Stomach (tissue), 4 donors: Measurements from ENCODE around the gene SCAI.

Experiments
- CTCF ChIP-seq, 7 experiments: fragments of 450-650 bp in 4 of 7; fragments of 200-600 bp in 3 of 7; sonication (generic) in 3 of 7; IDR thresholded peaks; one replicate each; pipeline ENCODE4 v1.5.1; 2016 to 2019; ENCODE audit warnings: antibody characterized with exemption in 7 of 7, control low read depth in 2 of 7, mild to moderate bottlenecking in 1 of 7
- POLR2A ChIP-seq, 4 donors: fragments of 450-650 bp; IDR thresholded peaks; one replicate each; pipeline ENCODE4 v1.6.1; 2016; ENCODE audit warnings: antibody characterized with exemption in 4 of 4, control low read depth in 2 of 4, mild to moderate bottlenecking in 1 of 4, moderate library complexity in 1 of 4

GRCh38 chr9:124972241-124972770 lies 171.0 kb downstream of the SCAI start:
- no peak for TF ChIP-seq CTCF (IDR thresholded peaks at IDR 0.05)
- no peak for TF ChIP-seq POLR2A (IDR thresholded peaks at IDR 0.05)
